HCT116 (cell line): Measurements from ENCODE around the gene KIN. TPM values are rescaled to one million over a fixed set of nuclear protein-coding genes. Genes with fewer than 3 reads are reported as not detected.

Experiments used
- ATAC-seq: fragments of 200-7000 bp; cut with Tn5 transposase; 2 replicates; pipeline ENCODE4 v1.9.1; 2020; ENCODE audit warnings: mild to moderate bottlenecking, moderate library complexity
- BruUV-seq: library from RNA; stranded (reverse); fragments of 400-500 nt; replicated peaks from 2 replicates; lab custom pipeline; 2021; lab: Mats Ljungman, UMichigan
- CTCF ChIA-PET: fragments of 300-600 bp; sonication (Branson Sonifier 250); formaldehyde crosslinking; loops from one replicate; lab custom pipeline; 2021; ENCODE audit warnings: antibody characterized with exemption; lab: Charles Lee
- POLR2A ChIA-PET: fragments of 300-600, 350-600 bp; sonication (Branson Sonifier 250); formaldehyde crosslinking; loops from one replicate; lab custom pipeline; 2021; ENCODE audit warnings: antibody characterized with exemption; lab: Charles Lee
- RAD21 ChIA-PET, 2 experiments: fragments of 300-600 bp; sonication (Branson Sonifier 250); formaldehyde crosslinking; loops; one replicate each; lab custom pipeline; 2023; ENCODE audit warnings: low total read pairs in 2 of 2; ENCODE audit not compliant: uncharacterized antibody in 2 of 2, unreplicated experiment in 2 of 2, low non-redundant PET in 1 of 2; lab: Charles Lee
- DNase-seq: peaks from one replicate; pipeline ENCODE4 v3.0.0-alpha.2; 2010; ENCODE audit warnings: low read depth, low spot score
- H2AFZ ChIP-seq: fragments of 200-600 bp; shearing (Covaris generic), sonication (generic); 2 replicates; pipeline ENCODE4 v1.6.1; 2017; ENCODE audit warnings: low read depth, mixed run types, mixed read lengths, antibody characterized with exemption, low read length; ENCODE audit not compliant: poor library complexity, severe bottlenecking
- H3K27ac ChIP-seq: 2 replicates; pipeline ENCODE4 v1.5.1; 2012; ENCODE audit warnings: low read depth, low read length
- H3K27me3 ChIP-seq: fragments of 200-600 bp; sonication (generic); 2 replicates; pipeline ENCODE4 v1.6.1; 2016; ENCODE audit warnings: mixed run types, low read length, mixed read lengths; ENCODE audit not compliant: insufficient read depth
- H3K36me3 ChIP-seq, 2 experiments: fragments of 200-500 bp in 1 of 2; fragments of 200-600 bp in 1 of 2; sonication (Bioruptor generic) in 1 of 2; sonication (generic) in 1 of 2; 2 replicates each; pipeline versions ENCODE4 v1.5.1 to v1.6.1; 2014 to 2016; ENCODE audit warnings: low read length in 2 of 2, inconsistent platforms in 1 of 2, mixed read lengths in 1 of 2, mixed run types in 1 of 2; ENCODE audit not compliant: insufficient read depth in 2 of 2, control insufficient read depth in 1 of 2
- H3K4me1 ChIP-seq, 2 experiments: fragments of 200-600 bp in 1 of 2; sonication (generic) in 1 of 2; 2 replicates each; pipeline versions ENCODE4 v1.5.1 to v1.6.1; 2012 to 2017; ENCODE audit warnings: low read length in 2 of 2, inconsistent platforms in 1 of 2, mild to moderate bottlenecking in 1 of 2, mixed read lengths in 1 of 2, mixed run types in 1 of 2, moderate library complexity in 1 of 2; ENCODE audit not compliant: insufficient read depth in 2 of 2, control insufficient read depth in 1 of 2
- H3K4me2 ChIP-seq: fragments of 200-600 bp; sonication (generic); 2 replicates; pipeline ENCODE4 v1.6.1; 2017; ENCODE audit warnings: mixed run types, low read length, mixed read lengths
- H3K4me3 ChIP-seq, 2 experiments: fragments of 200-600 bp in 1 of 2; sonication (generic) in 1 of 2; replicated peaks in 1 of 2; 2 replicates each; pipeline ENCODE4 v1.5.1; 2011 to 2016; ENCODE audit warnings: low read length in 2 of 2, control low read depth in 1 of 2, low read depth in 1 of 2, mild to moderate bottlenecking in 1 of 2, mixed read lengths in 1 of 2, mixed run types in 1 of 2
- H3K79me2 ChIP-seq: fragments of 200-600 bp; sonication (generic); 2 replicates; pipeline ENCODE4 v1.6.1; 2017; ENCODE audit warnings: mild to moderate bottlenecking, mixed run types, low read length, moderate library complexity, mixed read lengths; ENCODE audit not compliant: insufficient read depth
- H3K9ac ChIP-seq: fragments of 200-600 bp; sonication (generic); 2 replicates; pipeline ENCODE4 v1.6.1; 2016; ENCODE audit warnings: low read length, mixed read lengths
- H3K9me2 ChIP-seq: fragments of 200-600 bp; sonication (generic), shearing (Covaris generic); 2 replicates; pipeline ENCODE4 v1.6.1; 2017; ENCODE audit warnings: mixed run types, mild to moderate bottlenecking, moderate library complexity; ENCODE audit not compliant: insufficient read depth
- H3K9me3 ChIP-seq, 2 experiments: fragments of 200-500 bp in 1 of 2; fragments of 200-600 bp in 1 of 2; sonication (Bioruptor generic) in 1 of 2; sonication (generic) in 1 of 2; 2 replicates each; pipeline ENCODE4 v1.6.1; 2014 to 2017; ENCODE audit warnings: low read length in 2 of 2, mixed read lengths in 2 of 2, inconsistent platforms in 1 of 2, low read depth in 1 of 2, mild to moderate bottlenecking in 1 of 2, mixed run types in 1 of 2, moderate library complexity in 1 of 2; ENCODE audit not compliant: control insufficient read depth in 1 of 2, insufficient read depth in 1 of 2
- H4K20me1 ChIP-seq: fragments of 200-600 bp; sonication (generic), shearing (Covaris generic); 2 replicates; pipeline ENCODE4 v1.6.1; 2017; ENCODE audit warnings: mixed run types, mild to moderate bottlenecking, moderate library complexity; ENCODE audit not compliant: insufficient read depth
- CEBPB ChIP-seq: IDR thresholded peaks from 2 replicates; pipeline ENCODE4 v1.6.1; 2012; ENCODE audit warnings: low read depth
- JUND ChIP-seq: IDR thresholded peaks from 2 replicates; pipeline ENCODE4 v1.6.1; 2012
- POLR2A ChIP-seq: IDR thresholded peaks from 2 replicates; pipeline ENCODE4 v1.7.0; 2011; ENCODE audit warnings: borderline replicate concordance; ENCODE audit not compliant: insufficient read depth, insufficient read length; ENCODE audit errors: extremely low read depth
- RAD21 ChIP-seq: IDR thresholded peaks from 2 replicates; pipeline ENCODE4 v1.6.1; 2012; ENCODE audit warnings: low read depth, mild to moderate bottlenecking
- intact Hi-C: fragments of 100-400 bp; cut with micrococcal nuclease; formaldehyde crosslinking; loops from 2 replicates; pipeline ENCODE4 v1.10.0; 2022
- total RNA-seq: library from RNA; stranded (reverse); gene quantifications from one replicate; pipeline ENCODE4 v1.2.1, GENCODE V29; 2021; ENCODE audit not compliant: unreplicated experiment
- TF ChIP-seq, protein P1 (sequence below): IDR thresholded peaks from 2 replicates; pipeline ENCODE4 v1.6.1; 2012
- TF ChIP-seq, protein P2 (sequence below), 3 experiments: fragments of 200-600 bp in 1 of 3; sonication (generic) in 1 of 3; IDR thresholded peaks in 2 of 3; conservative IDR thresholded peaks in 1 of 3; 2 replicates each; pipeline ENCODE4 v1.5.1; 2012 to 2017; ENCODE audit warnings: low read depth in 2 of 3, low read length in 2 of 3, antibody characterized with exemption in 1 of 3, borderline replicate concordance in 1 of 3, control low read depth in 1 of 3, mild to moderate bottlenecking in 1 of 3, mixed read lengths in 1 of 3, mixed run types in 1 of 3, moderate library complexity in 1 of 3; ENCODE audit not compliant: insufficient read depth in 1 of 3

The KIN gene
- total RNA-seq, 1 experiment from 2014 or later, result 13.6 TPM

DNA sequence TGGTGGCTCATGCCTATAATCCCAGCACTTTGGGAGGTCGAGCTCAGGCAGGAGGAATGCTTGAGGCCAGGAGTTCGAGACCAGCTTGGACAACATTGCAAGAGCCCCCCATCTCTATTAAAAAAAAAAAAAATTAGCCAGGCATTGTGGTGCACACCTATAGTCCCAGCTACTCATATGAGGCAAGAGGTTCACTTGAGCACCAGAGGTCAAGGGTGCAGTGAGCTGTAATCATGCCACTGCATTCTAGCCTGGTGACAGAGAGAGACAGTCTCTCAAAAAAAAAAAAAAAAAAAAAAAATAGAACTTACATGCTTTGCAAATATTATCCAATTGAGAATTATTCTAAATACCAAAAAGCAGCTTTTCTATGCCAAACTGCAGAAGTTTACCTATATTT, 11.0 kb downstream of the KIN start:
- no peaks in the 10 kb centered on the region for H3K27me3 ChIP-seq
- ChIA-PET RAD21 (no interaction called here), POLR2A (interaction anchor here (1.6 kb wide), 1 partner anchor 11 kb away, joined by 3 read pairs; the partner anchor contains the start of genes ATP5F1C and KIN)
- H3K4me2 ChIP-seq, result no peak overlapping the region
- intact Hi-C loops, result no loop called here
- H3K9ac ChIP-seq, result no peak overlapping the region
- no peaks in the 10 kb centered on the region for H3K9me3 ChIP-seq
- no peak overlapping the region for H3K27ac ChIP-seq
- no peaks in the 10 kb centered on the region for H3K9me2 ChIP-seq
- BruUV-seq, result no TSS peak
- H3K4me3 ChIP-seq, result no peak overlapping the region
- no peaks in the 10 kb centered on the region for H3K4me1 ChIP-seq
- DNase-seq (no peak), ATAC-seq (no peak)
- peaks cover 10 to 22% of the 10 kb centered on the region in 2 experiments; a peak in 3 of 4 replicates for H3K36me3 ChIP-seq
- peaks cover 10% of the 10 kb centered on the region for H3K79me2 ChIP-seq
- no peak overlapping the region for H2AFZ ChIP-seq
- TF ChIP-seq CEBPB (no peak), RAD21 (no peak), JUND (no peak), POLR2A (no peak)
- TF ChIP-seq, protein P1, sequence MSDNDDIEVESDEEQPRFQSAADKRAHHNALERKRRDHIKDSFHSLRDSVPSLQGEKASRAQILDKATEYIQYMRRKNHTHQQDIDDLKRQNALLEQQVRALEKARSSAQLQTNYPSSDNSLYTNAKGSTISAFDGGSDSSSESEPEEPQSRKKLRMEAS, result no peak
- TF ChIP-seq, protein P2, sequence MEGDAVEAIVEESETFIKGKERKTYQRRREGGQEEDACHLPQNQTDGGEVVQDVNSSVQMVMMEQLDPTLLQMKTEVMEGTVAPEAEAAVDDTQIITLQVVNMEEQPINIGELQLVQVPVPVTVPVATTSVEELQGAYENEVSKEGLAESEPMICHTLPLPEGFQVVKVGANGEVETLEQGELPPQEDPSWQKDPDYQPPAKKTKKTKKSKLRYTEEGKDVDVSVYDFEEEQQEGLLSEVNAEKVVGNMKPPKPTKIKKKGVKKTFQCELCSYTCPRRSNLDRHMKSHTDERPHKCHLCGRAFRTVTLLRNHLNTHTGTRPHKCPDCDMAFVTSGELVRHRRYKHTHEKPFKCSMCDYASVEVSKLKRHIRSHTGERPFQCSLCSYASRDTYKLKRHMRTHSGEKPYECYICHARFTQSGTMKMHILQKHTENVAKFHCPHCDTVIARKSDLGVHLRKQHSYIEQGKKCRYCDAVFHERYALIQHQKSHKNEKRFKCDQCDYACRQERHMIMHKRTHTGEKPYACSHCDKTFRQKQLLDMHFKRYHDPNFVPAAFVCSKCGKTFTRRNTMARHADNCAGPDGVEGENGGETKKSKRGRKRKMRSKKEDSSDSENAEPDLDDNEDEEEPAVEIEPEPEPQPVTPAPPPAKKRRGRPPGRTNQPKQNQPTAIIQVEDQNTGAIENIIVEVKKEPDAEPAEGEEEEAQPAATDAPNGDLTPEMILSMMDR (IDR thresholded peaks at IDR 0.05 in 2 of 3, conservative IDR thresholded peaks at IDR 0.05 in 1 of 3; ENCODE audit: borderline replicate concordance in 1 of 3, insufficient read depth in 1 of 3, low read depth in 2 of 3, low read length in 2 of 3), result no peak
- TF ChIP-seq, all 23 proteins: peak for 0
- CTCF ChIA-PET, result no interaction called here
- 0 out of 2 replicates have a peak, but pooled peaks cover 3% of the 10 kb centered on the region for H4K20me1 ChIP-seq
